GM21737 (cell line): ENCODE measurements around the gene DISC1.
"Not testable (repeated sequence)": the region's sequence is repeated elsewhere in the genome, so short reads cannot be mapped to it uniquely, and the experiment has no call there.

Experiments
- ATAC-seq: cut with Tn5 transposase; IDR thresholded peaks from one replicate; pipeline ENCODE4 v1.9.1; 2021; ENCODE audit warnings: mild to moderate bottlenecking, moderate library complexity; ENCODE audit not compliant: unreplicated experiment

The DISC1 gene

DNA sequence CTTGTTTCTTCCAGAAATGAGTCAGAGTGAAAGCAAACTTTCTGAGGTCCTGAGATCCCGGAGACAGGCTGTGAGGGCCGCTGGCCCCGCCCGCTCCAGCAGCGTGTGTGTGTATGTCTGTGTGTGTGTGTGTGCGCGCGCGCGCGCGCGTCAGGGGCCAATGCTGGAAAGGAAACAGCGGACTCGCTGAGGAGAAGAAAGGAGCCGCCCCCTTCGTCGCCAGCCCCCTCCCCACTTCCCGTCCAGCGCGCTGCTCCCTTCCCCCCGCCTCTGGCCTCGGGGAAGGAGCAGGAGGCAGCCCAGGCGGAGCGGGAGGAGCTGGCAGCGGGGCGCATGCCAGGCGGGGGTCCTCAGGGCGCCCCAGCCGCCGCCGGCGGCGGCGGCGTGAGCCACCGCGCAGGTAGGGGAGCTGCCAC is at the start of gene DISC1:
Gene DISC1, plus strand, starts transcription at position 256 of the 416 bp plus-strand sequence. Its CDS starts 78 bp downstream, at position 334.
- peak; percentile 69 for ATAC-seq

DNA sequence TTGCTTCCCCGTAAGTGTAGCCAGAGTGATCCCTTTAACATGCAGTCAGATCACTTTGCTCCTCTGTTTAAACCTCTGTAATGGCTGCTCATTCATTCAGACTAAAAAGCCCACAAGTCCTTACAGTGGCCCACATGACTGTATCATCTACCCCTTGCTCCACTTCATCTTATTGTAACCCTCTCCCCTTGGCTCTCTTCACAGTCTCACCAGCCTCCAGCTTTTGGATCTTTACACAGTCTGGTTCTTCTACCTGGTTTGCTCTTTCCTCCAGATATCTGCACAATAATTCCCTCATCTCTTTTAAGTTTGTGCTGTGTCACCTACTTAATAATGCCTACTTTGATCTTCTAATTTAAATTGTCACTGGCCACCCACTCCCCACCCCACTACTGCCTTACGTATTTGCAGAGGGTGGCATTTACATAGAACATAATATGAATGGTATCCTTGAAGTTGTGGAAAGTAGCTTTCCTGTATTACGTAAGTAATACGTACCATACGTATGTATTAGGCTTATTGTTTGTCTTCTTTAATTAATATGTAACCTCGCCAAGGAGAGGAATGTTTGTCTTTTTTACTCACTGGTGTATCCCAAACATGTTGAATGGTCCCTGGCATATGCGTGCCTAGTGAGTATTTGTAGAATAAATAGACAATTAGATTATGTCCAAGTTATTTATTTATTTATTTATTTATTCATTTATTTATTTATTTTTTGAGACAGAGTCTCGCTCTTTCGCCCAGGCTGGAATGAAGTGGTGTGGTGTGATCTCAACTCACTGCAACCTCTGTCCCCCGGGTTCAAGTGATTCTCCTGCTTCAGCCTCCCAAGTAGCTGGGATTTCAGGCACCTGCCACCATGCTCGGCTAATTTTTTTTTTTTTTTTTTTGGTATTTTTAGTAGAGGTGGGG is 49.5 kb upstream of the DISC1 start:
- no peak for ATAC-seq

DNA sequence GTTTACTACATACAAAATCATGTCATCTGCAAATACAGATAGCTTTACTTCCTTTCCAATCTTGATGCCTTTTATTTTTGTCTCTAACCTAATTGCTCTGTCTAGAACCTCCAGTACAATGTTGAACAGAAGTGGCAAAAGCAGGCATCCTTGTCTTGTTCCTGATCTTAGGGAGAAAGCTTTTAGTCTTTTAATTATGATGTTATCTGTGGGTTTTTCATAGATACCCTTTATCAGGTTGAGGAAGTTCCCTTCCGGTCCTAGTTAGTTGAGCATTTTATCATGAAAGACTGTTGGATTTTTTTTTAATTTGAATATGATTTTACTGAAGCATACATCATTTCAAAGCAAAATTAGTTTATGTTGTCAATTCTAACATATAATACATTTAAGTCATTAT is 45.7 kb upstream of the DISC1 start:
- ATAC-seq, result no peak

DNA sequence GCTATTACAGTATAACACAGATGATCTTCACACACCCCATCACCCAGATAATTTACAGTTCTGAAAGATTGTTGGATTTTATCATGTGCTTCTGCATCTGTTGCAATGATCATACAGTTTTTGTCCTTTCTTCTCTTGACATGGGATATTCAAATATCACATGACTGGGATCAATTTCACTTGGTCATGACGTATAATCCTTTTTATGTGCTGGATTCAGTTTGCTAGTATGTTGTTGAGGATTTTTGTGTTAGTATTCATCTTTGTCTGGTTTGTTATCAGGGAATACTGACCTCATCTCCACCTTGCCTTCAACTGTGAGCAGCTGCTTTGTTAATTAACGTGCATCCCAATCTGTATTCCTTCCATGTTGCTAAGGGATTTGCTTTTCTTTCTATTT is 44.7 kb upstream of the DISC1 start:
- ATAC-seq, result no peak

DNA sequence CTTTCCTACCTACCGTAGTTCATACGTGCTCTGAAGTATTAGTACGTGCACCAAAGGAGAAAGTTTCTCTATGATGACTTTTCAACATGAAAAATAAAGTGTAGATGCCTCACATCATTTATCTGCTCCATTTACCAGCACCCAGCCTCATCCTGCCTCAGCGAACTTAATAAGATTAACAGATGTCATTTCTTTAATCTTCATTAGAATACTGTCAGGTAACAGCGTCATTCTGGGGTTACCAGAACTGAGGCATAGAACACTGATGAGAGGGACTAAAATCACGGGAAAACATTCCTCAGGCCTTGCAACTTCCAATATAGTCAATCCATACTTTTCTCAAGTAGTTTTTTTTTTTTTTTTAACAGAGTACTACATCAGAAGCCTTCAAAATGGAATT is 43.2 kb upstream of the DISC1 start:
- ATAC-seq, result no peak

DNA sequence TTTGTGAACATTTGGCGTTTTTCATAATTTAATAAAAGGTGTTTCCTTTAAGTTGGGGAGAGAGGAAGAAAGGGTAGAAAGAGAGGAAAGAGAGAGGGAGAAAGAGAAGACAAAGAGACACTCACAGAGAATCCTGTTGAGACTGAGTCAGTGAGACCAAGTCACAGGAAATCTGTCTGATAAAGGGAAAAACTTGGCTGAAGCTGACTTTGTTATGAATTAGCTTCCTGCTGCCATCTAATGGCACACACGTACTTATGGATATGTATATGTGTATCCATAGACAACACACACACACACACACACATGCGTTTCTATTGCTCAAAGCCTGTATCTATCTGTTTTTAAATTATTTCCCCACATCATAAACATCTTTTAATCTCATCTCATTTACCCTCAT is 42.5 kb upstream of the DISC1 start:
- no peak for ATAC-seq

DNA sequence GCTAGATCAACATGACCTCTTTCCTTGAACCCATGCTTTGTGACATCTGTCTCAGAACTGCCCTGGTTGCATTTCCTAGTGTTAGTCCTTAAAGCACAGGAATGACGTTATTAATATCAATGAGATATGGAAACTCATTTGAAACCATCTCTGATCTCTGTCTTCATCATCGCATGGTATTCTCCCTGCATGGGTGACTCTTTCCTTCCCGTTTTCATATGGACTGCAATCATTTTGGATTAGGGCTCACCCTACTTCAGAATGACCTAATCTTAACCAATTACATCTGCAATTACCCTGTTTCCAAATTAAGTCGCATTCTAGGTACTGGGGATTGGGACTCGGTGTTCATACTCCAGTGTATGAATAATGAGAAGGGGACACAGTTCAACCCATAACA is 41.7 kb upstream of the DISC1 start:
- no peak for ATAC-seq

DNA sequence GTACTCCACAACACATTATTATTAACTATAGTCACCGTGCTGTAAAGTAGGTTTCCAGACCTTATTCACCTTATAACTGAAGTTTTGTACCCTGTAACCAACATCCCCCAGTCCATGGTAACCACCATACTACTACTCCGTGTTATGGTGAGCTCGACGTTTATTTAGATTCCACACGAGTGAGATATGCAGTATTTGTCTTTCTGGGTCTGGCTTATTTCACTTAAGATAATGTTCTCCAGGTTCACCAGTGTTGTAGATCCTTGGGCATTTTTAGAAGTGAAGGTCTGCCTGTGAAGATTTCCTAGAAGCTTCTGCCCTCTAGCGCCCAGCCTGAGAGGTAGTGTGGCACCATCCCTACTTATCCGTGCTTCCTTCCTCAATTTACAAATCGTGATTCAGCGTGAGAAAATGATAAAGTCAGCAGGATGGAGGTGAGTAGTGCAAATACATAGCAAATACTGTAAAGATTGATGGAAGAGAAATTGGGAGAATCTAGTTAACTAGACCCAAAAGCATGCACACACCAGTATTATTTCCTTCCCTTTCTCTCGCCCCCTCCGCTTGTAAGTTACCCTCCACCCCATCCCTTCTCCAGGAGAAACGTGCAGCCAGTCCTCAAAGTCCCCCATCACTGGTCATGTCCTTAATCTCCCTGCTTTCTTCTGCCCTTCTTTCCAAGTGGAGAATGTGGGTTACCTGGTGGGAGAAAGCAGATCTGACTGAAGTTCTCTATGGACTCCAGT is 36.0 kb upstream of the DISC1 start:
- ATAC-seq, result no peak

DNA sequence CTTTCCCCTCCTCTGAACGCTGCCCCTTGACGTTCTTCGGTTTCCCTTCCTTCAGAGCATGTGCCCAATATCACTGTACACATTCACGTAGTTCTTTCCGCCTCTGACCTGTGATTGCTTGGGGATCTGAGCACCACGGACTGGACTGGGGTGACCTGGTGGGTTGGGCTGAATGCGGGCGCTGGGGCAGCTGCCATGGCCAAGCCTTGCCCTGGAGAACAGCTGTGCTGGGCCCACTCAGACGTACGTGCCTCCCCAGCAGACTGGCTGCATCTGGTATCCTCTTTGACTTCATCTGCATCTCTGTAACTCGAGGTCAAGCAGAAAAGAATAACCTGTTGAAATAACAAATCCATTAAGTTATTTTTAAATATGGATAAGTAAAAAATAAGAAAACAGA is 35.1 kb upstream of the DISC1 start:
- ATAC-seq, result no peak

DNA sequence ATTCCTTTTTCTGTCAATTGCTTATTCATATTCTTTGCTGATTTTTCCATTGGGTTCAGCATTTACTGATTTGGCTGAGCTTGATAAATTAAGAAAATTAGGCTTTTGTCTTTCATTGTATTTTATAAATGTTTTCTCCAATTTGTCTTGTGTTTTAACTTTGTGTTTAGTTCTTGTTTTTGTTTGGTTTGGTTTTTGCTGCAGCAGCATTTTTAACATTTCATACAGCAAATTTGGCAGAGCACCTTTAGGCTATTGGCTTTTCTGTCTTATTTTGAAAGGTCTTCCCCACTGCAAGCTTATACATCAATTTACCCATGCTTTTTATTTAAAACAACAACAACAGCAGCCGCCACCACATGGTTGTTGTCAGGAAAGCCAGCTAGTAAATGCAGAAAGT is 33.8 kb upstream of the DISC1 start:
- ATAC-seq, result no peak

DNA sequence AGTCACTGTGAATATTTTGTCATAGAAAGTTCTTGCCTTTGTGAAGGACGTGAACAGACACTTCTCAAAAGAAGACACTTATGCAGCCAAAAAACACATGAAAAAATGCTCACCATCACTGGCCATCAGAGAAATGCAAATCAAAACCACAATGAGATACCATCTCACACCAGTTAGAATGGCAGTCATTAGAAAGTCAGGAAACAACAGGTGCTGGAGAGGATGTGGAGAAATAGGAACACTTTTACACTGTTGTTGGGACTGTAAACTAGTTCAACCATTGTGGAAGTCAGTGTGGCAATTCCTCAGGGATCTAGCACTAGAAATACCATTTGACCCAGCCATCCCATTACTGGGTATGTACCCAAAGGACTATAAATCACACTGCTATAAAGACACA is 33.3 kb upstream of the DISC1 start:
- not testable (repeated sequence) for ATAC-seq

DNA sequence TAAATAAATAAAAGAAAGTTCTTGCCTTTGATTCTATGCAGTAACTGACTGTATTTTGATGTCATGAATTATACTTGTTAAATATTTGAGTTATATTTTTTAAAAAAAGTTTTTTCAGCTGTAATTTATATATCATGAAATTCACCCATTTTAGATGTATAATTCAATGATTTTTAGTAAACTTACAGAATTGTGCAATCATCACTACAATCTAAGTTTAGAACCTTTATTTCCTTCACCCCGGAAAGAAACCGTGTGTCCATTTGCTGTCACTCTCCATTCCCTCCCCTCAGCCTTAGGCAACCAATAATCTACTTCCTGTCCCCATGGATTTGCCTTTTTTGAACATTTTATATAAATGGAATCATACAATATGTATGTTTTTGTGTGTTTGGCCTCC is 32.5 kb upstream of the DISC1 start:
- no peak for ATAC-seq

DNA sequence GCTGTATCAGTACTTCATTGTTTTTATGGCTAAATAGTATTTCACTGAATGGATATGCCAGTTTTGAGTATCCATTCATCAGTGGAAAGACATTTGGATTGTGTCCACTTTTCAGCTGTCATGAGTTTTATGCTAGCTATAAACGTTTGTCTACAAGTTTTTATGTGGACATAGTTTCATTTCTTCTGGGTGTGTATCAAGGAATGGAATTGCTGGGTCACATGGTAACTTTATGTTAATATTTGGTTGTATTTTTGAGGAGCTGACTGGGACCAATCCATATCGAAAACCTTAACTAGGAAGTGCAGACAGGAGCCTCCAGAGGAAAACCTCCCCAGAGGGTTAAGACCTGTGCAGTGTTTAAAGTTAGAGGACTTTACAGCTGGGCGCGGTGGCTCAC is 31.8 kb upstream of the DISC1 start:
- ATAC-seq, result no peak

DNA sequence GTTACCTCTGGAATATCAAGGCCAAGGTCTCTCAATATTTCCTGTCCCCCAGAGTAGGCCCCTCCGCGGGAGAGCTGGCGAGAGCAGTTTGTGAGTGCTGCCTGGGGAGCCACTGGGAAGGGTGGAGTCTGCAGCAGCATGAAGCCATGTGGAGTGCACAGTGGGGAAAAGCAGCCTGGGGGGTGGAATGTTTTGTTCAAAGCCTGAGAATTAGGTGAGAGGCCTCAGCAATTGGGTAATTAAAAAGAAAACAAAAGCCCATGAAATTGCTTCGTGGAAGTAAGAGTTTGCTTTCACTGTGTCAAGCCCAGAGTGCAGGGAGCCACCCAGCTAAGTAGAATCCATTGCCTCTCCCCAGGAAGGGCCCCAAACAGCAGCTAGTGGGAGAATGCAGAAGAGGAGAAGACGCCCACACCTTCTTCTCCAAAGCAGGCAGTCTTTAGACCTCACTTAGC is 30.2 kb upstream of the DISC1 start:
- ATAC-seq, result no peak

DNA sequence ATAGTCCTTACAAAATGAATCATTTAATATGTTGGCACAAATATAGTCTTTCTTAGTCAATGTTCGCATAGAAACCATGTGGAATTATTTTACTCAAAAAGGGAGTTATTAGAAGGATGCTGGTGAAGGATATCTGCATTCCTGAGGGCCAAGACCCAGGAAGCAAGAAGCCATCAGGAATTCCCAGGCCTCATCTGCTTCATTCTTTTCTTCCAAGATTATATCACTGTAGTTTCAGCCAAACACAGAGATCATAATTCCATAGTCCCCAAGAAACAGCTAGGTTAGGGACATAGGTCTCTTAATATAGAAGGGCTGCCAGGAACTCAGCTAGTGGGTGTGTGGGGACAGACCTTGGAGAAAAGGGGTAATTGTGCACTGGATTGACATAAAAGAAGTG is 28.6 kb upstream of the DISC1 start:
- ATAC-seq, result no peak

DNA sequence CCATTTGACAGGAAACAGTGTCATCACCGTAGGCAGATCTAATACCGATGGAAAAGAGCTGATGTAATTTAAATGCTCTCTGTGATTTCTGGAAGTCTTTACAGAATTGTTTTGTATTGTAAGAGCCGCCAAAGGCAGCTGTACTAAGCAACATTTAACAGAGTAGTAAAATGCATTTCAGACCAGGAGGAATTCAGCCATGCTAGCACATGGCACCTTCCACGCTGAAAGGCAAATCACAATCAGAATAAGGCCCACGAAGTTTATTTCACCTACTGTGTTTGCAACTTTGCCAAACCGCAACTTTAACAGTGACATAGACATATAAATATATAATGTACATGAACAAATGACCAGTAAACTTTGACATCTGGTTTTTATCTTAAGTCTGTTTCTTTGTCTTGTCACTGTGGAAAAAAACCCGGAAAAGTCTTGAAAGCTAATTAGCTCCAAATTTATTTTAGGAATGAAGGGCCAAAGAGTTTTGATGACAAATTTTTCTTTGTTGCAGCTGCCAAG is 26.1 kb upstream of the DISC1 start:
- no peak for ATAC-seq

DNA sequence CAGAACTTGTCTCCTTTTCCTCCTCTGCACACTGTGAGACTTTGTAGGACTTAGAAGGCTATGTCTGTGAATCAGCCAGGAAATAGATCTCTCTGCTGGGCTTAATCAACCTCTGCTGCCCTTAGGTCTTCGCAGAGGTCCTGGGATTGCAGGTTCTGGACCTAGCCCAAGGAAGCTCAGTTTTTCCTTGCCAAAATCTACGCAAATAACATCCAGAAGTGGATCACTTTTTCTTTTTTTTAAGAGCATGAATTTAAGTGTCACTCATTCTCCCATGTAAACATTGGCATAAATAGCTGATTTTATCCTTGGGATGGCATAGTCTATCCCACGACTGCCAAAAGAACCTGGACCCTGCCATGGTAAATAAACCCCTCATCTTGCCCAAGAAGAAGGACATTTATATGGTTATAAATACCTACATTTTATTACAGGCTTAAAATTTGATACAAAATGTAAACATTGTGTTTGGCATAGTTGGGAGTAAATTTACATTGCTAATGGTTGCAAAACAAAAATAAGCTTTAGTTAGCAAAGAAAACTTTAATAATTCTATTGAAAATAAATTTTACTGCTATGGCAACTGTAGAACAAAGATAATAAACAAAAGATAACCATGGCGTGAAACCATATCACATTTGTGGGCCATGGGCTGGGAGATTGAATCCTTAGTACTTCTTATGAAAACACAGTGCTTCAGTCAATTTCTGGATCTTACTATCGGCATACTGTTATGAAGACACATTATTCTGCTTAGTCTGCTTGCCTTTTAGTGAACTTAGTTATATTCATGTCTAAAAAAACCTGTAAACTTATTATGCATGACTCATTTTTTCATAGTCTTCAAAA is 24.5 kb upstream of the DISC1 start:
- ATAC-seq, result no peak

DNA sequence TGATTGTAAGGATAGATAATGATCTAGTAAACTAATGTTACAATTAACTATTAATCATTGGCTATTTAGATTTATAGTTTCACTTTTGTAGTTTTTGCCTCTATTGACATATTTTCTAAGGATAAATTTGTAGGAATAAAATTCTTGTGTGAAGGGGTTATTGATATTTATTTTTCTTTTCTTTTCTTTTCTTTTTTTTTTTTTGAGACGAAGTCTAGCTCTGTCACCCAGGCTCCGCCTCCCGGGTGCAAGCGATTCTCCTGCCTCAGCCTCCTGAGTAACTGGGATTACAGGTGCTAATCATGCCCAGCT is 24.0 kb upstream of the DISC1 start:
- no peak for ATAC-seq

DNA sequence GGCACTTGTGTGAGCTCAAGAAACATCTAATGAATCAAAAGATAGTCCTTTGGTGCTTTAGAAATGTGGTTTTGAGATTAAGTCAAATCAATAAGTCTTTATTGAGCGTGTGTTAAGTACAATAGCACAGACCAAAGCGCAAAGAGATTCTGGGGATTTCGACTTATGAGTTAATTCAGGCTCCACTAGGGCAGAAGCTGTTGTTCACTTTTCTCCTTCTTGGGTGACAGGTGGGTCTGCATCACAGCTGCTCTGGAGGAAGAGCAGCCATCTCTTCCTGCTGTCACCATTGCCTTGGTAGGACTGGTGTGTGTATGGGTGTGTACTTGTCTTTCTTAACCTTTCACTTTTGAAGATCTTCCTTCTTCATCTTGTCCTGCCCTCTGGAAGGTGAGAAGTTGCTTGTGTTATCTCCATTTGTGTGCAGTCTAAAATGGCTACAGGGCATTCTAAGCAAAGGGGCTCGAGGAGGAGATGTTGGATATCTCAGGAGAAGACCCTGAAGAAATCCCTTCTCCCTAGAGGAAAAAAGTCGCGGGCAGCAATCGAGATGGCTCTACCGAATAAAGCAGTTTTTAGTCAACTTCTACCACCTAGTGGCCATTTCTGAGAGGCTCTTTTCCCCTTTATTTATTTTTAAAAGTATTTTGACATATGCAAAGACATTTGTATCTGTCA is 22.9 kb upstream of the DISC1 start:
- ATAC-seq, result no peak

DNA sequence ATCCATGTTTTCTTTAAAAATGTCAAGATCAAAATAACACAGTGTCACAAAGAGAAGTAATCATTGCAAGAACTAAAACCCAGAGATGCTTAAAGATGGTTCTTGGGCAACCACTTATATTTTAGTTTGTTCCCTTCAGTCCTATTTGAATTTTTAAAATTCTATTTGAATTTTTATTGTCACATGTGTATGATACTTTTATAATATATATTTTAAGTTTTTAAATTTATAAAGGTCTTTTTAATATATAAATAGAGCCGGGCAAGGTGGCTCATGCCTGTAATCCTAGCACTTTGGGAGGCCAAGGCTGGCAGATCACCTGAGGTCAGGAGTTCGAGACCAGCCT is 22.3 kb upstream of the DISC1 start:
- ATAC-seq, result no peak
